B cell (primary cell): ENCODE measurements around the gene ZAR1L. TPM values are rescaled to one million over a fixed set of nuclear protein-coding genes. Genes with fewer than 3 reads are reported as not detected.

Source experiments
- ATAC-seq: fragments of 200-7000 bp; cut with Tn5 transposase; one replicate; pipeline ENCODE4 v1.10.0; 2021; ENCODE audit warnings: low read depth, mild to moderate bottlenecking, moderate number of reproducible peaks, moderate library complexity
- CTCF ChIA-PET: fragments of 350-600 bp; sonication (Branson Sonifier 250); formaldehyde crosslinking; loops from one replicate; lab custom pipeline; 2021; ENCODE audit warnings: antibody characterized with exemption, inconsistent platforms; lab: Charles Lee
- POLR2A ChIA-PET: fragments of 350-600 bp; sonication (Branson Sonifier 250); formaldehyde crosslinking; loops from one replicate; lab custom pipeline; 2021; ENCODE audit warnings: antibody characterized with exemption; lab: Charles Lee
- DNase-seq: peaks from one replicate; pipeline ENCODE4 v3.0.0; 2013
- H2AFZ ChIP-seq: 2 replicates; pipeline ENCODE4 v1.6.1; 2012; ENCODE audit warnings: mild to moderate bottlenecking, low read depth, low read length; ENCODE audit not compliant: insufficient read depth, poor library complexity, severe bottlenecking
- H3K27ac ChIP-seq, 2 donors: 1 replicate in 1 of 2; 2 replicates in 1 of 2; pipeline ENCODE4 v1.5.1; 2012 to 2013; ENCODE audit warnings: low read length in 2 of 2, mild to moderate bottlenecking in 2 of 2, moderate library complexity in 1 of 2
- H3K27me3 ChIP-seq, 4 experiments: fragments of 200-600 bp in 1 of 4; sonication (generic) in 1 of 4; replicated peaks in 1 of 4; 1 replicate in 2 of 4; 2 replicates in 2 of 4; pipeline versions ENCODE4 v1.6.1 to v1.7.0; 2013 to 2016; ENCODE audit warnings: low read length in 3 of 4, mild to moderate bottlenecking in 2 of 4, mixed read lengths in 1 of 4, moderate library complexity in 1 of 4; ENCODE audit not compliant: insufficient read depth in 4 of 4, control insufficient read depth in 3 of 4; ENCODE audit errors: control extremely low read depth in 1 of 4
- H3K36me3 ChIP-seq, 2 experiments: replicated peaks in 1 of 2; 1 replicate in 1 of 2; 2 replicates in 1 of 2; pipeline versions ENCODE4 v1.6.1 to v1.7.1; 2013; ENCODE audit warnings: low read length in 1 of 2; ENCODE audit not compliant: insufficient read depth in 2 of 2, control insufficient read depth in 1 of 2; ENCODE audit errors: control extremely low read depth in 1 of 2, extremely low read depth in 1 of 2
- H3K4me1 ChIP-seq, 2 donors: fragments of 200-600 bp in 1 of 2; sonication (generic) in 1 of 2; 1 replicate in 1 of 2; 2 replicates in 1 of 2; pipeline versions ENCODE4 v1.5.1 to v1.6.1; 2013 to 2017; ENCODE audit warnings: low read length in 2 of 2; ENCODE audit not compliant: control insufficient read depth in 2 of 2, insufficient read depth in 2 of 2
- H3K4me2 ChIP-seq: replicated peaks from 2 replicates; pipeline ENCODE3; 2012; ENCODE audit warnings: mild to moderate bottlenecking, low read depth, low read length; ENCODE audit not compliant: poor library complexity, severe bottlenecking
- H3K4me3 ChIP-seq, 5 experiments: fragments of 200-600 bp in 1 of 5; sonication (generic) in 1 of 5; 1 replicate in 3 of 5; 2 replicates in 2 of 5; pipeline versions ENCODE4 v1.5.1 to v1.7.0; 2011 to 2016; ENCODE audit warnings: low read length in 4 of 5, mild to moderate bottlenecking in 4 of 5, low read depth in 2 of 5, control low read depth in 1 of 5, moderate library complexity in 1 of 5; ENCODE audit not compliant: insufficient read depth in 1 of 5; ENCODE audit errors: control extremely low read depth in 1 of 5, extremely low read depth in 1 of 5
- H3K79me2 ChIP-seq: fragments of 200-600 bp; sonication (generic); one replicate; pipeline ENCODE4 v1.6.0; 2016; ENCODE audit warnings: low read length; ENCODE audit not compliant: control insufficient read depth, insufficient read depth
- H3K9ac ChIP-seq: fragments of 200-600 bp; sonication (generic); 2 replicates; pipeline ENCODE4 v1.6.1; 2017; ENCODE audit warnings: mild to moderate bottlenecking, low read length, moderate library complexity
- H3K9me3 ChIP-seq, 3 donors: one replicate each; pipeline versions ENCODE4 v1.6.1 to v1.7.1; 2013; ENCODE audit warnings: low read length in 2 of 3; ENCODE audit not compliant: control insufficient read depth in 2 of 3, insufficient read depth in 1 of 3; ENCODE audit errors: control extremely low read depth in 1 of 3
- H4K20me1 ChIP-seq: 2 replicates; pipeline ENCODE4 v1.6.0; 2012; ENCODE audit warnings: mild to moderate bottlenecking, low read length; ENCODE audit not compliant: insufficient read depth, control insufficient read depth, poor library complexity, severe bottlenecking
- H3K27ac Mint-ChIP-seq: one replicate; pipeline ENCODE4 v1.8.0; 2021; ENCODE audit warnings: mixed read lengths
- H3K27me3 Mint-ChIP-seq: one replicate; pipeline ENCODE4 v1.8.0; 2021; ENCODE audit warnings: mixed read lengths
- H3K4me1 Mint-ChIP-seq: one replicate; pipeline ENCODE4 v1.8.0; 2021; ENCODE audit warnings: mixed read lengths
- H3K4me3 Mint-ChIP-seq: one replicate; pipeline ENCODE4 v1.8.0; 2021; ENCODE audit warnings: mixed read lengths
- H3K9me3 Mint-ChIP-seq: one replicate; pipeline ENCODE4 v1.8.0; 2022; ENCODE audit warnings: mixed read lengths; ENCODE audit not compliant: insufficient read depth
- EZH2 ChIP-seq: IDR thresholded peaks from 2 replicates; pipeline ENCODE4 v1.6.1; 2012; ENCODE audit warnings: borderline replicate concordance, low read depth, mild to moderate bottlenecking, moderate library complexity, low read length; ENCODE audit not compliant: insufficient read depth, poor library complexity, severe bottlenecking
- WGBS: methylation state at CpG from one replicate; pipeline ENCODE4 v1.1.5; 2013; ENCODE audit warnings: missing lambda C conversion rate; ENCODE audit not compliant: insufficient coverage; 5-methylcytosine and 5-hydroxymethylcytosine counted together
- intact Hi-C: fragments of 100-400 bp; cut with micrococcal nuclease; formaldehyde crosslinking; loops from one replicate; pipeline ENCODE4 v1.10.0; 2022
- polyA plus RNA-seq: library from polyadenylated mRNA; depleted of rRNA; stranded (reverse); fragments of >200 nt; gene quantifications from 2 replicates; pipeline ENCODE4 v1.2.3, GENCODE V29; 2012
- total RNA-seq, 2 donors: library from RNA; stranded (reverse); fragments of 120-200 nt in 1 of 2; gene quantifications; 1 replicate in 1 of 2; 2 replicates in 1 of 2; pipeline versions ENCODE4 v1.2.3 to v1.2.4, GENCODE V29; 2013 to 2022
- TF ChIP-seq, protein P1 (sequence below): fragments of 200-600 bp; IDR thresholded peaks from one replicate; pipeline ENCODE4 v1.8.0; 2022; ENCODE audit warnings: antibody characterized with exemption, mild to moderate bottlenecking

ZAR1L gene
- total and polyA plus RNA-seq, 2 donors (not counting 1 experiment from before 2014, with no cell fraction given) = not detected

DNA sequence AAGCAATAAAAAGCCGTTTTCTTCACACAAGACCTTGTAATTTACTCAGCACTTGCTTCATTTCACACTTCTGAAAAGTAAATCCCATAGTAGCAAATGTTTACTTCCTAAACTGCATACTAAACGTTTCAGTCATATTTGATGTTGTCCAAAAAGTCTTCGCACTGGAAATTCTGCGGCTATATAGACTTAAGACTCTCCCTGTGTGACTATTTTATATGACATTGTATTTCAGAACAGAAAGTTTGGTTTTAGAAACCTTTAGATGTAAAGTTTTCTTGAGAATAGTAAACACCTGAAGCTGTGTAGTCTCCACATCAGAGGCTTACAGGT lies 29.6 kb downstream of the ZAR1L start:
- 100% methylated on average over 2 of the region's 4 CpGs for WGBS

DNA sequence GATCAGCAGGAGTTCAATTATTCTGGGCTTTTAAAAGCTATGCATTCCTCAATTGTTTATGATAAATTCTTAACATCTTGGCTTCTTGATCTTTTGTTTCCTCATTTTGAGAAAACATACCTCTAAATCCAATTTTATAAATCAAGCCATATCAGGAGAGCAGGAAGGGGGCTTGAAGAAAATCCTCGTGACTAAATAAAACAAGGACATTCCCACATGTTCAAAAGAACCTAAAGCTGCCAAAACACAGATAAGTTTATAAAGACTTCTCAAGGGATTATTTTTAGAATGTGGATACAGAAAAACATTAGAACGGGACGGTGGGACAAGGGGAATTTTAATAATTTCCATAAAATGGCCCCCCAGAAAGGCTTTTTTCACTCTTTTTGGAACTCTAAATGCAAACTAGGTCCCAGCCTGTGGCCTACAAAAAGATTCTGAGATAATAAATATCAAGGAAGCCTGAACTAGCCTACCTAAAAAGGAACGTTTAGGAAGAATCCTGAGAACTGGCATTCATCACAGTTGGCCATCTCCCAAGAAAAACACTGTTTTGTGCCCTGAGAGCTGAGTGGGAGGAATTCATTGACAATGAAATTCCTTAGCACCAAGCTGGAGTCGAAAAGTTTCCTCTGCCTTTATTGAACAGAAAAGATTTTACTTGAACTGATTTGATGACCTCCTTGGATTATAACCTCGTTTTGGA lies 30.1 kb downstream of the ZAR1L start:
- H3K9me3 Mint-ChIP-seq = no peaks in the 10 kb centered on the region
- no peak overlapping the region for H3K27ac ChIP-seq
- ChIA-PET CTCF (interaction anchor here (1.3 kb wide), 1 partner anchor 21 kb away, joined by 4 read pairs; no protein-coding TSS in a partner anchor), POLR2A (no interaction called here)
- no peak overlapping the region for H3K9ac ChIP-seq
- intact Hi-C loops = no loop called here
- H3K4me3 Mint-ChIP-seq = no peak overlapping the region
- no peak overlapping the region for H3K4me3 ChIP-seq
- H2AFZ ChIP-seq = no peak overlapping the region
- DNase-seq (no peak), ATAC-seq (no peak)
- H3K4me1 Mint-ChIP-seq = no peaks in the 10 kb centered on the region
- no peak overlapping the region for H3K4me2 ChIP-seq
- H3K27me3 ChIP-seq = no peaks in the 10 kb centered on the region
- H3K36me3 ChIP-seq = peaks cover 0 to 2% of the 10 kb centered on the region in 2 experiments
- H3K27ac Mint-ChIP-seq = no peak overlapping the region
- TF ChIP-seq, protein P1, sequence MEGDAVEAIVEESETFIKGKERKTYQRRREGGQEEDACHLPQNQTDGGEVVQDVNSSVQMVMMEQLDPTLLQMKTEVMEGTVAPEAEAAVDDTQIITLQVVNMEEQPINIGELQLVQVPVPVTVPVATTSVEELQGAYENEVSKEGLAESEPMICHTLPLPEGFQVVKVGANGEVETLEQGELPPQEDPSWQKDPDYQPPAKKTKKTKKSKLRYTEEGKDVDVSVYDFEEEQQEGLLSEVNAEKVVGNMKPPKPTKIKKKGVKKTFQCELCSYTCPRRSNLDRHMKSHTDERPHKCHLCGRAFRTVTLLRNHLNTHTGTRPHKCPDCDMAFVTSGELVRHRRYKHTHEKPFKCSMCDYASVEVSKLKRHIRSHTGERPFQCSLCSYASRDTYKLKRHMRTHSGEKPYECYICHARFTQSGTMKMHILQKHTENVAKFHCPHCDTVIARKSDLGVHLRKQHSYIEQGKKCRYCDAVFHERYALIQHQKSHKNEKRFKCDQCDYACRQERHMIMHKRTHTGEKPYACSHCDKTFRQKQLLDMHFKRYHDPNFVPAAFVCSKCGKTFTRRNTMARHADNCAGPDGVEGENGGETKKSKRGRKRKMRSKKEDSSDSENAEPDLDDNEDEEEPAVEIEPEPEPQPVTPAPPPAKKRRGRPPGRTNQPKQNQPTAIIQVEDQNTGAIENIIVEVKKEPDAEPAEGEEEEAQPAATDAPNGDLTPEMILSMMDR = no peak
- H3K79me2 ChIP-seq = no peaks in the 10 kb centered on the region
- no peaks in the 10 kb centered on the region for H3K9me3 ChIP-seq
- H4K20me1 ChIP-seq = no peaks in the 10 kb centered on the region
- H3K4me1 ChIP-seq = no peaks in the 10 kb centered on the region
- no peaks in the 10 kb centered on the region for H3K27me3 Mint-ChIP-seq
- WGBS = 78% methylated on average over 1 of the region's 6 CpGs

More for the DNA sequence above, 29.6 kb downstream of the ZAR1L start:
- Histone ChIP-seq H3K9ac (no peak overlapping the region), H3K36me3 (peaks cover 0 to 2% of the 10 kb centered on the region in 2 experiments), H3K27ac (no peak overlapping the region), H3K79me2 (no peaks in the 10 kb centered on the region), H3K27me3 (no peaks in the 10 kb centered on the region), H3K4me1 (no peaks in the 10 kb centered on the region), H3K9me3 (no peaks in the 10 kb centered on the region), H3K4me2 (no peak overlapping the region), H3K4me3 (no peak overlapping the region), H2AFZ (no peak overlapping the region), H4K20me1 (no peaks in the 10 kb centered on the region)
- POLR2A ChIA-PET = no interaction called here
- H3K27me3 Mint-ChIP-seq = no peaks in the 10 kb centered on the region
- no peaks in the 10 kb centered on the region for H3K4me1 Mint-ChIP-seq
- intact Hi-C loops = no loop called here
- no peak for ATAC-seq
- CTCF ChIA-PET = interaction anchor here (1.3 kb wide), 1 partner anchor 20 kb away, joined by 4 read pairs; no protein-coding TSS in a partner anchor
- TF ChIP-seq EZH2 = no peak
- TF ChIP-seq, protein P1 = no peak
- H3K4me3 Mint-ChIP-seq = no peak overlapping the region
- H3K27ac Mint-ChIP-seq = no peak overlapping the region
- H3K9me3 Mint-ChIP-seq = no peaks in the 10 kb centered on the region
- DNase-seq = no peak
